Caco-2 (cell line): ENCODE measurements around the gene GCA. TPM values are rescaled to one million over a fixed set of nuclear protein-coding genes. Genes with fewer than 3 reads are reported as not detected.

Experiments
- BruUV-seq: library from RNA; stranded (reverse); fragments of 400-500 nt; replicated peaks from 2 replicates; lab custom pipeline; 2021; lab: Mats Ljungman, UMichigan
- CTCF ChIA-PET: fragments of 300-600 bp; sonication (Branson Sonifier 250); formaldehyde crosslinking; loops from one replicate; lab custom pipeline; 2022; ENCODE audit warnings: antibody characterized with exemption; lab: Charles Lee
- POLR2A ChIA-PET: fragments of 300-600 bp; sonication (Branson Sonifier 250); formaldehyde crosslinking; loops from one replicate; lab custom pipeline; 2022; ENCODE audit warnings: antibody characterized with exemption; lab: Charles Lee
- DNase-seq, 2 experiments: peaks; one replicate each; pipeline versions ENCODE4 v3.0.0 to v3.0.0-alpha.2; 2020 to 2022
- H3K27me3 ChIP-seq: replicated peaks from 2 replicates; pipeline ENCODE4 v1.6.0; 2011; ENCODE audit warnings: low read length; ENCODE audit not compliant: control insufficient read depth, insufficient read depth
- H3K36me3 ChIP-seq: 2 replicates; pipeline ENCODE4 v1.5.1; 2011; ENCODE audit warnings: low read length; ENCODE audit not compliant: control insufficient read depth, insufficient read depth
- H3K4me1 ChIP-seq: fragments of 250-450 bp; sonication (Bioruptor Pico); 2 replicates; pipeline ENCODE4 v1.5.1; 2020; ENCODE audit warnings: mild to moderate bottlenecking
- H3K4me3 ChIP-seq: 2 replicates; pipeline ENCODE4 v1.5.1; 2011; ENCODE audit warnings: low read depth, mild to moderate bottlenecking, control low read depth, low read length
- H3K9me3 ChIP-seq: fragments of 250-450 bp; sonication (Bioruptor Pico); 2 replicates; pipeline ENCODE4 v1.5.1; 2020; ENCODE audit warnings: mild to moderate bottlenecking, moderate library complexity
- H3K27ac Mint-ChIP-seq: one replicate; pipeline ENCODE4 v1.8.0; 2022; ENCODE audit warnings: mixed read lengths; ENCODE audit not compliant: unreplicated experiment
- H3K27me3 Mint-ChIP-seq: one replicate; pipeline ENCODE4 v1.8.0; 2022; ENCODE audit warnings: mixed read lengths; ENCODE audit not compliant: insufficient read depth, unreplicated experiment
- H3K36me3 Mint-ChIP-seq: one replicate; pipeline ENCODE4 v1.8.0; 2022; ENCODE audit warnings: mild to moderate bottlenecking, mixed read lengths; ENCODE audit not compliant: insufficient read depth, unreplicated experiment
- H3K4me1 Mint-ChIP-seq: one replicate; pipeline ENCODE4 v1.8.0; 2022; ENCODE audit warnings: low read depth, mixed read lengths; ENCODE audit not compliant: unreplicated experiment
- H3K4me3 Mint-ChIP-seq: one replicate; pipeline ENCODE4 v1.8.0; 2022; ENCODE audit warnings: mild to moderate bottlenecking, moderate library complexity, mixed read lengths; ENCODE audit not compliant: unreplicated experiment
- H3K9me3 Mint-ChIP-seq: one replicate; pipeline ENCODE4 v1.8.0; 2022; ENCODE audit warnings: mixed read lengths; ENCODE audit not compliant: unreplicated experiment
- intact Hi-C: fragments of 100-400 bp; cut with micrococcal nuclease; formaldehyde crosslinking; loops from one replicate; pipeline ENCODE4 v1.10.0; 2022; ENCODE audit not compliant: unreplicated experiment
- total RNA-seq: library from RNA; stranded (reverse); gene quantifications from 2 replicates; pipeline ENCODE4 v1.2.3, GENCODE V29; 2022
- TF ChIP-seq, protein P1 (sequence below), 2 experiments: fragments of 200-600 bp in 1 of 2; IDR thresholded peaks; 1 replicate in 1 of 2; 2 replicates in 1 of 2; pipeline versions ENCODE4 v1.5.1 to v1.8.0; 2011 to 2022; ENCODE audit warnings: antibody characterized with exemption in 1 of 2, control low read depth in 1 of 2, inconsistent platforms in 1 of 2, low read depth in 1 of 2, low read length in 1 of 2, mild to moderate bottlenecking in 1 of 2, moderate library complexity in 1 of 2; ENCODE audit not compliant: insufficient read depth in 1 of 2, severe bottlenecking in 1 of 2, unreplicated experiment in 1 of 2

Gene GCA
- total RNA-seq, 1 experiment from 2014 or later, result 29.4 TPM

DNA sequence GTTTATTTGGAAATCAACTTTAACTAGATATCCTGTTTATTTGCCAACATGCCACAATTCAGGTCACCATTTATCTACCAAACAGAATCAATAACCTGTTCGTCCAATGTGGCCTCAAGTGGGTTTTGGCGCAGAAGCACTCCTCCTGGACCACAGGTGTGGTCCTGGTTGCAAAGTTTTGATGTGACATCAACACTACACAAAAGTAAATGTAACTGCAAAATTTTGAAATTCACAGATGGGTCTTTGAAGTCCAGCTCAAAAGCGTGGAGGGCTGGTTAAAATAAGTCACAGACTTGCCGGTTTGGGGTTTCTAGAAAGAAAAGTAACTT is 474 bp upstream of the GCA start:
- Histone ChIP-seq H3K27me3 (no peaks in the 10 kb centered on the region), H3K36me3 (no peaks in the 10 kb centered on the region), H3K9me3 (no peaks in the 10 kb centered on the region), H3K4me1 (no peaks in the 10 kb centered on the region), H3K4me3 (peak overlapping the region; percentile 23)
- peak overlapping the region; percentile 84 for H3K4me3 Mint-ChIP-seq
- H3K4me1 Mint-ChIP-seq, result no peaks in the 10 kb centered on the region
- H3K36me3 Mint-ChIP-seq, result peaks cover 7% of the 10 kb centered on the region
- peak overlapping the region; percentile 78 for H3K27ac Mint-ChIP-seq
- intact Hi-C loops, result no loop called here
- POLR2A ChIA-PET, result interaction anchor here (0.9 to 1.0 kb wide), 2 partner anchors 9 to 231 kb away, joined by 3 to 4 read pairs; no protein-coding TSS in a partner anchor
- no peaks in the 10 kb centered on the region for H3K9me3 Mint-ChIP-seq
- TF ChIP-seq, protein P1, sequence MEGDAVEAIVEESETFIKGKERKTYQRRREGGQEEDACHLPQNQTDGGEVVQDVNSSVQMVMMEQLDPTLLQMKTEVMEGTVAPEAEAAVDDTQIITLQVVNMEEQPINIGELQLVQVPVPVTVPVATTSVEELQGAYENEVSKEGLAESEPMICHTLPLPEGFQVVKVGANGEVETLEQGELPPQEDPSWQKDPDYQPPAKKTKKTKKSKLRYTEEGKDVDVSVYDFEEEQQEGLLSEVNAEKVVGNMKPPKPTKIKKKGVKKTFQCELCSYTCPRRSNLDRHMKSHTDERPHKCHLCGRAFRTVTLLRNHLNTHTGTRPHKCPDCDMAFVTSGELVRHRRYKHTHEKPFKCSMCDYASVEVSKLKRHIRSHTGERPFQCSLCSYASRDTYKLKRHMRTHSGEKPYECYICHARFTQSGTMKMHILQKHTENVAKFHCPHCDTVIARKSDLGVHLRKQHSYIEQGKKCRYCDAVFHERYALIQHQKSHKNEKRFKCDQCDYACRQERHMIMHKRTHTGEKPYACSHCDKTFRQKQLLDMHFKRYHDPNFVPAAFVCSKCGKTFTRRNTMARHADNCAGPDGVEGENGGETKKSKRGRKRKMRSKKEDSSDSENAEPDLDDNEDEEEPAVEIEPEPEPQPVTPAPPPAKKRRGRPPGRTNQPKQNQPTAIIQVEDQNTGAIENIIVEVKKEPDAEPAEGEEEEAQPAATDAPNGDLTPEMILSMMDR (IDR thresholded peaks at IDR 0.05; ENCODE audit: insufficient read depth in 1 of 2, low read depth in 1 of 2, low read length in 1 of 2, severe bottlenecking in 1 of 2, unreplicated experiment in 1 of 2), result no peak
- H3K27me3 Mint-ChIP-seq, result no peaks in the 10 kb centered on the region
- no TSS peak for BruUV-seq
- no peak for DNase-seq
- CTCF ChIA-PET, result interaction anchor here (1.0 kb wide), 1 partner anchor 45 kb away, joined by 3 read pairs; no protein-coding TSS in a partner anchor

DNA sequence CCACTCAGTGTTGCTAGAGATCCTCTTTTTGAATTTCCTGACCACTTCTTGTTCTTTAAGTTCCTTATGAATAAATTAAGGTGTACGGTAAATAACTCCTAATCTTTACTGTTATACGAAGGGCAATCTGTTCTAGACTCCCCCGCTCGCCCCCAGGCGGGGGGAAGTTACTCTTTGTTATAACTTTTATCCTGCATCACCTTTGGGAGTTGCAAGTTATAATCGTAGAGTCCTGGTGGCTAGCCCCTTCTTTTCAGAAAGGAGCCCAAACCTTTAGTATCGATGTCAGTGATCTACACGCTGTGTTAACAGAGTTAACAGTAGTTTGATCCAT is 652 bp downstream of the GCA start:
- intact Hi-C loops, result no loop called here
- Histone ChIP-seq H3K27me3 (no peaks in the 10 kb centered on the region), H3K9me3 (no peaks in the 10 kb centered on the region), H3K4me3 (peak overlapping the region; percentile 92), H3K36me3 (no peaks in the 10 kb centered on the region), H3K4me1 (no peaks in the 10 kb centered on the region)
- Mint-ChIP-seq H3K4me3 (peak overlapping the region; percentile 84), H3K4me1 (no peaks in the 10 kb centered on the region), H3K27ac (peak overlapping the region; percentile 78), H3K36me3 (peaks cover 7% of the 10 kb centered on the region), H3K9me3 (no peaks in the 10 kb centered on the region), H3K27me3 (no peaks in the 10 kb centered on the region)
- POLR2A ChIA-PET, result no interaction called here
- DNase-seq, result no peak
- CTCF ChIA-PET, result interaction anchor here (0.7 kb wide), 1 partner anchor 146 kb away, joined by 3 read pairs; no protein-coding TSS in a partner anchor
- TSS peak; percentile 63 for BruUV-seq
- TF ChIP-seq, protein P1 (IDR thresholded peaks at IDR 0.05; ENCODE audit: insufficient read depth in 1 of 2, low read depth in 1 of 2, low read length in 1 of 2, severe bottlenecking in 1 of 2, unreplicated experiment in 1 of 2), result peak in 1 of 2 experiments; percentile 13

DNA sequence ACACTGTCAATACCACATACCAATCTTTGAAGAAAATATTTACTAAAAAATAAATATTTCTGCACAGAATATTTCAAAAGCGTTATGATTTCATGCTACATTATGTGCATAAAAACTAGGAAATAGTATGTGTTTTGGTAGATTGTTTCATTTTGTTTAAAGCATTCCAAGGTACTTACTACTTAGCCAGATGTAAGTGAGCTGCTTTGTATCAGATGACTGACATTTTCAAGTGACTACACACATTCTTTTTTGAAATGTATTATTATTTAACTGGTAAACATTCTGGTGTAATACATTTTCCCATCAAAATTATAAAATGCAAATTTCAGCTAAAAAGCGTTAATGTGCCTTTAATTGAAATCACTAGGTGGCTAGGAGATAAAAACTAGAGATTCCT is 21.5 kb downstream of the GCA start:
- Histone ChIP-seq H3K36me3 (no peaks in the 10 kb centered on the region), H3K9me3 (no peaks in the 10 kb centered on the region), H3K4me1 (no peaks in the 10 kb centered on the region), H3K4me3 (no peak overlapping the region), H3K27me3 (no peaks in the 10 kb centered on the region)
- H3K27ac Mint-ChIP-seq, result no peak overlapping the region
- CTCF ChIA-PET, result no interaction called here
- H3K9me3 Mint-ChIP-seq, result no peaks in the 10 kb centered on the region
- H3K36me3 Mint-ChIP-seq, result no peaks in the 10 kb centered on the region
- TF ChIP-seq, protein P1 (IDR thresholded peaks at IDR 0.05; ENCODE audit: insufficient read depth in 1 of 2, low read depth in 1 of 2, low read length in 1 of 2, severe bottlenecking in 1 of 2, unreplicated experiment in 1 of 2), result no peak
- DNase-seq, result no peak
- POLR2A ChIA-PET, result no interaction called here
- intact Hi-C loops, result no loop called here
- H3K4me3 Mint-ChIP-seq, result no peak overlapping the region
- no TSS peak for BruUV-seq
- no peaks in the 10 kb centered on the region for H3K27me3 Mint-ChIP-seq
- H3K4me1 Mint-ChIP-seq, result no peaks in the 10 kb centered on the region
